ENCODE data around the gene NAPB.

NAPB gene

DNA sequence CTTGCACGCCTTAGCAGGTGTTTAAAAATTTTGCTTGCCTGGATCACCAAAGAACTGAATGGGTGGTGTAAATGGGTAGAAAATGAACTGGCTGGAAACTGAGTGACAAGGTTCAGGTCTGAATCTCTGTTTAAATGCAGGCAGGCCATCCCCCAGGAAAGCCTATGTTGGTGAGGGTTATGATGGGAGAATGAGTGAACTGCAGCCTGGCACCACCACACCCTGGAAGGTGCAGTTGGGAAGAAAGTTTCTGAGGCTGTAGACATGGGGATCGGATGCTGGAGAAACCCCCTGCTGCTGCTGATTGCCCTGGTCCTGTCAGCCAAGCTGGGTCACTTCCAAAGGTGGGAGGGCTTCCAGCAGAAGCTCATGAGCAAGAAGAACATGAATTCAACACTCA, 18.7 kb upstream of the NAPB start:
- H3K27ac ChIP-seq (ENCODE audit: insufficient read depth, low read length, poor library complexity, severe bottlenecking), result no peak overlapping the region

GRCh38 chr20:23438661-23439060, 17.4 kb upstream of the NAPB start:
- Histone ChIP-seq H3K27me3 (replicated peaks; ENCODE audit: control insufficient read depth, insufficient read depth, low read length, poor library complexity, severe bottlenecking) (no peaks in the 10 kb centered on the region), H3K36me3 (ENCODE audit: control insufficient read depth, insufficient read depth, low read length) (no peaks in the 10 kb centered on the region), H3K4me3 (ENCODE audit: insufficient read depth, low read depth, low read length, poor library complexity, severe bottlenecking) (no peak overlapping the region), H3K27ac (ENCODE audit: insufficient read depth, low read length, poor library complexity, severe bottlenecking) (no peak overlapping the region), H3K9me3 (ENCODE audit: control insufficient read depth, low read length) (no peaks in the 10 kb centered on the region), H3K4me1 (ENCODE audit: control insufficient read depth, insufficient read depth, low read length, poor library complexity, severe bottlenecking) (no peaks in the 10 kb centered on the region)
- DNase-seq, result no peak

More for the DNA sequence above, 18.7 kb upstream of the NAPB start:
- DNase-seq, result no peak
- no peaks in the 10 kb centered on the region for H3K4me1 ChIP-seq (ENCODE audit: control insufficient read depth, insufficient read depth, low read length, poor library complexity, severe bottlenecking)
- no peaks in the 10 kb centered on the region for H3K27me3 ChIP-seq (replicated peaks; ENCODE audit: control insufficient read depth, insufficient read depth, low read length, poor library complexity, severe bottlenecking)
- H3K36me3 ChIP-seq (ENCODE audit: control insufficient read depth, insufficient read depth, low read length), result no peaks in the 10 kb centered on the region
- no peak overlapping the region for H3K4me3 ChIP-seq (ENCODE audit: insufficient read depth, low read depth, low read length, poor library complexity, severe bottlenecking)
- no peaks in the 10 kb centered on the region for H3K9me3 ChIP-seq (ENCODE audit: control insufficient read depth, low read length)

DNA sequence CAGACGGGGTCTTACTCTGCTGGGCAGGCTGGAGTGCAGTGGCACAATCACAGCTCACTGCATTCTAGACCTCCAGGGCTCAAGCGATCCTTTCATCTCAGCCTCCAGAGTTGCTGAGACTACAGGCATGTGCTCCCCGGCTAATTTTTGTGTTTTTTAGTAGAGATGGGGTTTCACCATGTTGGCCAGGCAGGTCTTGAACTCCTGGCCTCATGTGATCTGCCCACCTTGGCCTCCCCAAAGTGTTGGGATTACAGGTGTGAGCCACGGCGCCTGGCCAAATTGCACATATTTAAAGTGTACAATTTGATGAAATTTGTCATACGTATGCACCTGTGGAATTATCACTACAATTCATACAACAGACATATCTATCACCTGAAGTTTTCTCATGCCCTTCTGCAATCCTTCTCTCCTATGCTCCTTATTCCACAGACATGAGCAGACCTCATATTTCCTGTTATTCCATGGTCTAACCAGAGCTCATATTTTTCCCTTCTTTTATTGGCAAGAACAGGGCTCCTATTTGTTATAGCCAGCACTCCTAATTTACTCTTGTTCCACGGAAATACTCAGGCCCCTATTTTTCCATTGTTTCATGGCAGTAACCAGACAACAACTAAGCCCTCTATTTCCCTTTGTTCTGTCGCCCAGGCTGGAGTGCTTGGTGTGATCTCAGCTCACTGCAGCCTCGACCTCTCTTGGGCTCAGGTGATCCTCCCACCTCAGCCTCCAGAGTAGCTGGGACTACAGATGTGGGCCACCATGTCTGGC, 16.0 kb upstream of the NAPB start:
- H3K27ac ChIP-seq (ENCODE audit: insufficient read depth, low read length, poor library complexity, severe bottlenecking), result no peak overlapping the region
- no peak overlapping the region for H3K4me3 ChIP-seq (ENCODE audit: insufficient read depth, low read depth, low read length, poor library complexity, severe bottlenecking)
- no peaks in the 10 kb centered on the region for H3K36me3 ChIP-seq (ENCODE audit: control insufficient read depth, insufficient read depth, low read length)
- H3K4me1 ChIP-seq (ENCODE audit: control insufficient read depth, insufficient read depth, low read length, poor library complexity, severe bottlenecking), result no peaks in the 10 kb centered on the region
- no peaks in the 10 kb centered on the region for H3K27me3 ChIP-seq (replicated peaks; ENCODE audit: control insufficient read depth, insufficient read depth, low read length, poor library complexity, severe bottlenecking)
- no peak for DNase-seq
- no peaks in the 10 kb centered on the region for H3K9me3 ChIP-seq (ENCODE audit: control insufficient read depth, low read length)

- Histone ChIP-seq H3K4me1 (ENCODE audit: control insufficient read depth, insufficient read depth, low read length, poor library complexity, severe bottlenecking) (no peaks in the 10 kb centered on the region), H3K27me3 (replicated peaks; ENCODE audit: control insufficient read depth, insufficient read depth, low read length, poor library complexity, severe bottlenecking) (no peaks in the 10 kb centered on the region), H3K27ac (ENCODE audit: insufficient read depth, low read length, poor library complexity, severe bottlenecking) (no peak overlapping the region), H3K9me3 (ENCODE audit: control insufficient read depth, low read length) (no peaks in the 10 kb centered on the region), H3K36me3 (ENCODE audit: control insufficient read depth, insufficient read depth, low read length) (no peaks in the 10 kb centered on the region), H3K4me3 (ENCODE audit: insufficient read depth, low read depth, low read length, poor library complexity, severe bottlenecking) (no peak overlapping the region)
- DNase-seq, result no peak
These were observed 15.4 kb upstream of the NAPB start for GRCh38 chr20:23436681-23437080.

- no peaks in the 10 kb centered on the region for H3K27me3 ChIP-seq (replicated peaks; ENCODE audit: control insufficient read depth, insufficient read depth, low read length, poor library complexity, severe bottlenecking)
- no peak for DNase-seq
- no peaks in the 10 kb centered on the region for H3K36me3 ChIP-seq (ENCODE audit: control insufficient read depth, insufficient read depth, low read length)
- no peak overlapping the region for H3K27ac ChIP-seq (ENCODE audit: insufficient read depth, low read length, poor library complexity, severe bottlenecking)
- H3K9me3 ChIP-seq (ENCODE audit: control insufficient read depth, low read length), result no peaks in the 10 kb centered on the region
- no peaks in the 10 kb centered on the region for H3K4me1 ChIP-seq (ENCODE audit: control insufficient read depth, insufficient read depth, low read length, poor library complexity, severe bottlenecking)
- H3K4me3 ChIP-seq (ENCODE audit: insufficient read depth, low read depth, low read length, poor library complexity, severe bottlenecking), result no peak overlapping the region
These were observed 14.6 kb upstream of the NAPB start for GRCh38 chr20:23435626-23436539.

DNA sequence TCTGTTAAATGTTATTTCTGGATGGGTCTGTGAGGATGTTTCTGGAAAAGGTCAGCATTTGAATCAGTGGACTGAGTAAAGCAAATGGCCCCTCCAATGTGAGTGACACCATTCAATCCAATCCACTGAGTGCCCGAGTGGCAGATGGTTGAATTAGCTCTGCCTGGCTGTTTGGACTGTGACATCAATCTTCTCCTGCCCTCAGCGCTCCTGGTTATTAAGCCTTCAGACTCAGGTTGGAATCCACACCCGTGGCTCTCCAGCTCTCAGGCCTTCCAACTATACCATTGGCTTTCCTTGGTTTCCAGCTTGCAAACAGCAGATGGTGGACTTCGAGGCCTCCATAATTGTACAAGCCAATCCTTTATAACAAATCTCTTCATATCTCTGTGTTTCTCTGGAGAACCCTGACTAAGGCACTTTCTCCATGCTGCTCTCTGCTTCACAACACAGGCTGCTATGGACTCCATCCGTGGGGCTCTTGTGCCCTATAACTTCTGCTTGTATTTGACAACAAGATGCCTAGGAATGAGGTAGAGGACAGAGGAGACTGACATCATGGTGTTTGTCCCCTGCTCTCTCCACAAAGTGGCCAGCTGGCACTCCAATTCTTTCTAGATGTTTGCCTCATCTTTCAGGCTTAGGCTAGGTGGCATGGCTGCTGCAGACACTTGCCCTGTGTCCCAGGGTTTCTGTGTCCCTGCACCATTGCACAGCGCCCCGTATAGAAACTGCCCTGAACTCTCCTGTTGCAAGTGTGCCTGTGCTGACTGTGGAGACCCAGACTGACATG, 13.4 kb upstream of the NAPB start:
- Histone ChIP-seq H3K4me1 (ENCODE audit: control insufficient read depth, insufficient read depth, low read length, poor library complexity, severe bottlenecking) (no peaks in the 10 kb centered on the region), H3K36me3 (ENCODE audit: control insufficient read depth, insufficient read depth, low read length) (no peaks in the 10 kb centered on the region), H3K27ac (ENCODE audit: insufficient read depth, low read length, poor library complexity, severe bottlenecking) (no peak overlapping the region), H3K4me3 (ENCODE audit: insufficient read depth, low read depth, low read length, poor library complexity, severe bottlenecking) (no peak overlapping the region), H3K27me3 (replicated peaks; ENCODE audit: control insufficient read depth, insufficient read depth, low read length, poor library complexity, severe bottlenecking) (no peaks in the 10 kb centered on the region), H3K9me3 (ENCODE audit: control insufficient read depth, low read length) (no peaks in the 10 kb centered on the region)
- DNase-seq, result no peak

DNA sequence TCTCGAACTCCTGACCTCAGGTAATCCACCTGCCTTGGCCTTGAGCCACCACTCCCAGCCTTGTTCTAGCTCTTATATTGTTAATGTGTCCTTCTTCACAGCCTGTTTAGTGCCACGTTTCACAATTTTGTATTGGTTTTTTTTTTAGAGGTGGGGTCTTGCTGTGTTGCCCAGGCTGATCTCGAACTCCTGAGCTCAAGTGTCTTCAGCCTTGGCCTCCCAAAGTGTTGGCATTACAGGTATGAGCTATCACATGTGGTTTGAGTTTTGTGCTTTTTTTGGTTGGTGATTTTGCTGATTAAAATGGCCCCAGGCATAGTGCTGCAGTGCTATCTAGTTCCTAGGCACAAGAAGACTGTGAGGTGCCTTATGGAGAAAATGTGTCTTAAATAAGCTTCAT, 12.3 kb upstream of the NAPB start:
- DNase-seq, result no peak
- H3K27me3 ChIP-seq (replicated peaks; ENCODE audit: control insufficient read depth, insufficient read depth, low read length, poor library complexity, severe bottlenecking), result no peaks in the 10 kb centered on the region
- H3K9me3 ChIP-seq (ENCODE audit: control insufficient read depth, low read length), result no peaks in the 10 kb centered on the region
- H3K27ac ChIP-seq (ENCODE audit: insufficient read depth, low read length, poor library complexity, severe bottlenecking), result no peak overlapping the region
- no peak overlapping the region for H3K4me3 ChIP-seq (ENCODE audit: insufficient read depth, low read depth, low read length, poor library complexity, severe bottlenecking)
- no peaks in the 10 kb centered on the region for H3K36me3 ChIP-seq (ENCODE audit: control insufficient read depth, insufficient read depth, low read length)
- H3K4me1 ChIP-seq (ENCODE audit: control insufficient read depth, insufficient read depth, low read length, poor library complexity, severe bottlenecking), result no peaks in the 10 kb centered on the region

DNA sequence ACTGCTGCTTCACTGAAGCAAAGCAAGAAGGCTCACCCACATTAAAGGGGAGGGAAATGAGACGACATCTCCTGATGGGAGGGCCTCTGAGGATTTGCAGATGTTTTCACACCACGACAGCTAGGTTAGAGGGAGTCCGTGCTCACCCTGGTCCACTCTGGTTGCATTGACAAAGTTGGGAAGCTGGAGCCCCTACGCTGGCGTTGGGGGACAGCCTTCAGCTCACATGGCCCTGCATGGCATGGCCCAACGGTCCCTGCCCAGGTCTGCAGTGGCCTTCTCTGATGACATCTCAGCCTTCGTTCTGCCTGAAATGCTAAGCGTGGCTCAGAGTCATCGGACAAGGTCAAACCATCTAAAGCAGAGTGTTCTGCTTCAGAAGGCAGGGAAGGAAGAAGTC, 3.8 kb upstream of the NAPB start:
- Histone ChIP-seq H3K4me1 (ENCODE audit: control insufficient read depth, insufficient read depth, low read length, poor library complexity, severe bottlenecking) (peaks cover 3% of the 10 kb centered on the region), H3K27me3 (replicated peaks; ENCODE audit: control insufficient read depth, insufficient read depth, low read length, poor library complexity, severe bottlenecking) (no peaks in the 10 kb centered on the region), H3K36me3 (ENCODE audit: control insufficient read depth, insufficient read depth, low read length) (no peaks in the 10 kb centered on the region), H3K4me3 (ENCODE audit: insufficient read depth, low read depth, low read length, poor library complexity, severe bottlenecking) (no peak overlapping the region), H3K9me3 (ENCODE audit: control insufficient read depth, low read length) (no peaks in the 10 kb centered on the region), H3K27ac (ENCODE audit: insufficient read depth, low read length, poor library complexity, severe bottlenecking) (no peak overlapping the region)
- DNase-seq, result no peak

- H3K36me3 ChIP-seq (ENCODE audit: control insufficient read depth, insufficient read depth, low read length), result no peaks in the 10 kb centered on the region
- DNase-seq, result peak; percentile 7 to 36 (median 25)
- peaks cover 6% of the 10 kb centered on the region for H3K4me1 ChIP-seq (ENCODE audit: control insufficient read depth, insufficient read depth, low read length, poor library complexity, severe bottlenecking)
- peak overlapping the region; percentile 67 for H3K27ac ChIP-seq (ENCODE audit: insufficient read depth, low read length, poor library complexity, severe bottlenecking)
- H3K9me3 ChIP-seq (ENCODE audit: control insufficient read depth, low read length), result no peaks in the 10 kb centered on the region
- H3K4me3 ChIP-seq (ENCODE audit: insufficient read depth, low read depth, low read length, poor library complexity, severe bottlenecking), result peak overlapping the region; percentile 98
- H3K27me3 ChIP-seq (replicated peaks; ENCODE audit: control insufficient read depth, insufficient read depth, low read length, poor library complexity, severe bottlenecking), result no peaks in the 10 kb centered on the region
These were observed 1.0 kb downstream of the NAPB start for GRCh38 chr20:23419995-23420901.

All from effector memory CD4-positive, alpha-beta T cell (primary cell).